Spleen (tissue), 7 donors: ENCODE measurements around the gene MARCHF11.

Experiments
- CTCF ChIP-seq, 11 experiments: fragments of 200-600 bp in 7 of 11; fragments of 450-650 bp in 4 of 11; sonication (generic) in 4 of 11; IDR thresholded peaks in 8 of 11; conservative IDR thresholded peaks in 3 of 11; 1 replicate in 7 of 11; 2 replicates in 4 of 11; pipeline versions ENCODE4 v1.4.0 to v1.8.0; 2016 to 2021; ENCODE audit warnings: antibody characterized with exemption in 11 of 11, inconsistent platforms in 4 of 11, mild to moderate bottlenecking in 1 of 11
- POLR2A ChIP-seq, 3 donors: fragments of 450-650 bp; IDR thresholded peaks; one replicate each; pipeline ENCODE4 v1.5.1; 2017; ENCODE audit warnings: antibody characterized with exemption in 3 of 3, mild to moderate bottlenecking in 1 of 3
- POLR2AphosphoS5 ChIP-seq, 3 donors: sonication (generic); formaldehyde crosslinking; IDR thresholded peaks; one replicate each; pipeline ENCODE4 v1.5.1; 2017; ENCODE audit warnings: antibody characterized with exemption in 3 of 3
- donor health status: DM: no; HTN: no; CAD: no; lungs with moderate emphysema.
- donor health status: DM: no; HTN: no; CAD: no.
- donor health status: DM: no; HTN: no; CAD: no.

- TF ChIP-seq CTCF (IDR thresholded peaks at IDR 0.05 in 8 of 11, conservative IDR thresholded peaks at IDR 0.05 in 3 of 11) (no peak), POLR2AphosphoS5 (IDR thresholded peaks at IDR 0.05) (no peak), POLR2A (IDR thresholded peaks at IDR 0.05) (no peak)
Observed at GRCh38 chr5:16144416-16144815, 35.2 kb downstream of the MARCHF11 start.
